Body of pancreas (tissue), 4 donors: ENCODE results near the gene PIGB.

Experiments
- CTCF ChIP-seq, 7 experiments: fragments of 450-650 bp in 4 of 7; fragments of 200-600 bp in 3 of 7; sonication (generic) in 3 of 7; IDR thresholded peaks; one replicate each; pipeline ENCODE4 v1.5.1; 2016 to 2019; ENCODE audit warnings: antibody characterized with exemption in 7 of 7
- POLR2A ChIP-seq, 3 donors: fragments of 450-650 bp; IDR thresholded peaks; one replicate each; pipeline ENCODE4 v1.6.1; 2016; ENCODE audit warnings: antibody characterized with exemption in 3 of 3, mild to moderate bottlenecking in 2 of 3

- TF ChIP-seq CTCF (IDR thresholded peaks at IDR 0.05) (no peak), POLR2A (IDR thresholded peaks at IDR 0.05) (no peak)
Observed at GRCh38 chr15:55322467-55322866, 3.4 kb downstream of the PIGB start.
